WTC11 (cell line): ENCODE data around the gene AGAP3. TPM values are rescaled to one million over a fixed set of nuclear protein-coding genes. Genes with fewer than 3 reads are reported as not detected.

Experiments used
- ATAC-seq: fragments of 200-7000 bp; cut with Tn5 transposase; 2 replicates; pipeline ENCODE4 v1.10.0; 2021; ENCODE audit warnings: mild to moderate bottlenecking, moderate library complexity
- CTCF ChIA-PET: fragments of 300-600 bp; sonication (Branson Sonifier 250); formaldehyde crosslinking; loops from one replicate; lab custom pipeline; 2021; ENCODE audit warnings: antibody characterized with exemption; lab: Charles Lee
- POLR2A ChIA-PET: fragments of 350-600 bp; sonication (Branson Sonifier 250); formaldehyde crosslinking; loops from one replicate; lab custom pipeline; 2021; ENCODE audit warnings: antibody characterized with exemption; lab: Charles Lee
- DNase-seq: peaks from one replicate; pipeline ENCODE4 v3.0.0; 2021; ENCODE audit warnings: low spot score
- H3K27ac Mint-ChIP-seq: 2 replicates; pipeline ENCODE4 v1.8.0; 2021; ENCODE audit warnings: mixed read lengths
- H3K27me3 Mint-ChIP-seq: 2 replicates; pipeline ENCODE4 v1.8.0; 2021; ENCODE audit warnings: low read depth, mild to moderate bottlenecking, moderate library complexity, mixed read lengths
- H3K36me3 Mint-ChIP-seq: 2 replicates; pipeline ENCODE4 v1.8.0; 2021; ENCODE audit warnings: mixed read lengths
- H3K4me1 Mint-ChIP-seq: 2 replicates; pipeline ENCODE4 v1.8.0; 2022; ENCODE audit warnings: mixed read lengths
- H3K4me3 Mint-ChIP-seq: 2 replicates; pipeline ENCODE4 v1.8.0; 2021; ENCODE audit warnings: mild to moderate bottlenecking, moderate library complexity, mixed read lengths
- H3K9me3 Mint-ChIP-seq: 2 replicates; pipeline ENCODE4 v1.8.0; 2021; ENCODE audit warnings: mixed read lengths
- AR ChIP-seq: fragments of 250-450 bp; sonication (Bioruptor Pico); IDR thresholded peaks from 2 replicates; pipeline ENCODE4 v1.9.0; 2021; ENCODE audit warnings: mild to moderate bottlenecking
- CDX4 ChIP-seq: fragments of 250-450 bp; sonication (Bioruptor Pico); IDR thresholded peaks from 2 replicates; pipeline ENCODE4 v1.9.0; 2021; ENCODE audit warnings: moderate library complexity, mild to moderate bottlenecking, inconsistent platforms, borderline replicate concordance
- CREB1 ChIP-seq: sonication (generic); formaldehyde crosslinking; IDR thresholded peaks from 2 replicates; pipeline ENCODE4 v1.8.0; 2023; ENCODE audit warnings: mild to moderate bottlenecking, missing genetic modification reagents
- CREM ChIP-seq: sonication (generic); formaldehyde crosslinking; IDR thresholded peaks from 2 replicates; pipeline ENCODE4 v1.8.1; 2022; ENCODE audit warnings: mild to moderate bottlenecking, missing genetic modification reagents, moderate library complexity
- ESRRA ChIP-seq: sonication (generic); formaldehyde crosslinking; IDR thresholded peaks from 2 replicates; pipeline ENCODE4 v1.8.1; 2022; ENCODE audit warnings: mild to moderate bottlenecking, missing genetic modification reagents, borderline replicate concordance
- ETV6 ChIP-seq: sonication (generic); formaldehyde crosslinking; IDR thresholded peaks from 2 replicates; pipeline ENCODE4 v1.8.1; 2022; ENCODE audit warnings: mild to moderate bottlenecking, missing genetic modification reagents
- HMGA2 ChIP-seq: fragments of 250-450 bp; sonication (Bioruptor Pico); IDR thresholded peaks from 2 replicates; pipeline ENCODE4 v1.4.0; 2021; ENCODE audit warnings: mild to moderate bottlenecking, moderate library complexity
- IRF1 ChIP-seq: sonication (generic); formaldehyde crosslinking; IDR thresholded peaks from 2 replicates; pipeline ENCODE4 v1.8.0; 2023; ENCODE audit warnings: missing genetic modification reagents
- NFE2L1 ChIP-seq: sonication (generic); formaldehyde crosslinking; IDR thresholded peaks from 2 replicates; pipeline ENCODE4 v1.8.1; 2023; ENCODE audit warnings: missing genetic modification reagents
- NFYB ChIP-seq: sonication (generic); formaldehyde crosslinking; conservative IDR thresholded peaks from 2 replicates; pipeline ENCODE4 v1.8.0; 2022; ENCODE audit warnings: low read depth, missing genetic modification reagents
- PRDM15 ChIP-seq: sonication (generic); formaldehyde crosslinking; IDR thresholded peaks from 2 replicates; pipeline ENCODE4 v1.8.0; 2022; ENCODE audit warnings: missing genetic modification reagents
- RELA ChIP-seq: sonication (generic); formaldehyde crosslinking; IDR thresholded peaks from 2 replicates; pipeline ENCODE4 v1.8.1; 2022; ENCODE audit warnings: missing genetic modification reagents, mild to moderate bottlenecking, borderline replicate concordance
- ZNF121 ChIP-seq: sonication (generic); formaldehyde crosslinking; IDR thresholded peaks from 2 replicates; pipeline ENCODE4 v1.8.0; 2023; ENCODE audit warnings: missing genetic modification reagents
- ZNF317 ChIP-seq: sonication (generic); formaldehyde crosslinking; IDR thresholded peaks from 2 replicates; pipeline ENCODE4 v1.8.1; 2023; ENCODE audit warnings: low read depth, mild to moderate bottlenecking, moderate library complexity, missing genetic modification reagents, borderline replicate concordance
- ZNF396 ChIP-seq: fragments of 250-450 bp; sonication (Bioruptor Pico); IDR thresholded peaks from 2 replicates; pipeline ENCODE4 v1.8.0; 2021; ENCODE audit warnings: mild to moderate bottlenecking, moderate library complexity, borderline replicate concordance
- ZNF416 ChIP-seq: fragments of 250-450 bp; sonication (Bioruptor Pico); IDR thresholded peaks from 2 replicates; pipeline ENCODE4 v1.9.0; 2021; ENCODE audit warnings: mild to moderate bottlenecking, inconsistent platforms
- ZNF671 ChIP-seq: fragments of 250-450 bp; sonication (Bioruptor Pico); IDR thresholded peaks from 2 replicates; pipeline ENCODE4 v1.8.0; 2021; ENCODE audit warnings: mild to moderate bottlenecking
- ZSCAN18 ChIP-seq: fragments of 250-450 bp; sonication (Bioruptor Pico); IDR thresholded peaks from 2 replicates; pipeline ENCODE4 v2.1.2; 2022; ENCODE audit warnings: mild to moderate bottlenecking, moderate library complexity
- total RNA-seq: library from RNA; stranded (reverse); gene quantifications from 3 replicates; pipeline ENCODE4 v1.2.3, GENCODE V29; 2021

Gene AGAP3
- total RNA-seq, 1 experiment from 2014 or later = 163 TPM

- Mint-ChIP-seq H3K36me3 (no peaks in the 10 kb centered on the region), H3K9me3 (no peaks in the 10 kb centered on the region), H3K4me1 (no peaks in the 10 kb centered on the region), H3K27ac (no peak within 1 kb of the TSS), H3K27me3 (no peaks in the 10 kb centered on the region; the same call in 1 of the 2 replicates), H3K4me3 (no peak within 1 kb of the TSS)
- ATAC-seq = no peak
- TF ChIP-seq AR (CRISPR knock-in tag) (no peak), NFYB (CRISPR knock-in tag) (no peak), CDX4 (CRISPR knock-in tag) (no peak), ZNF671 (CRISPR knock-in tag) (no peak), PRDM15 (no peak), NFE2L1 (CRISPR knock-in tag) (no peak), ZNF317 (no peak), ZNF121 (no peak), CREM (no peak), HMGA2 (no peak), IRF1 (no peak), RELA (no peak), ZNF396 (no peak), CREB1 (no peak), ETV6 (CRISPR knock-in tag) (no peak), ESRRA (CRISPR knock-in tag) (no peak), ZNF416 (no peak), ZSCAN18 (CRISPR knock-in tag) (no peak)
- DNase-seq = no peak
- CTCF ChIA-PET = interaction anchor here (0.9 to 1.9 kb wide), 3 partner anchors 57 to 168 kb away, joined by 3 to 7 read pairs (median 4); no protein-coding TSS in a partner anchor
- POLR2A ChIA-PET = interaction anchor here (0.6 kb wide), 1 partner anchor 165 kb away, joined by 3 read pairs; no protein-coding TSS in a partner anchor
Measured at GRCh38 chr7:151186640-151187408, 100.5 kb downstream of the AGAP3 start, which contains the start of gene ASB10. Gene ASB10 (minus strand): TSS chr7:151187250. CDS start chr7:151187130, 120 bp downstream.
